Heart right ventricle (tissue), 16 donors: ENCODE results near the gene SMCO4. TPM values are rescaled to one million over a fixed set of nuclear protein-coding genes. Genes with fewer than 3 reads are reported as not detected.

Experiments
- ATAC-seq, 8 donors: fragments of 200-7000 bp; cut with Tn5 transposase; one replicate each; pipeline ENCODE4 v1.9.1; 2020; ENCODE audit warnings: mild to moderate bottlenecking in 8 of 8, moderate library complexity in 8 of 8, moderate number of reproducible peaks in 1 of 8
- DNase-seq, 2 donors: peaks; one replicate each; pipeline ENCODE4 v3.0.0-alpha.2; 2020
- H3K27ac ChIP-seq, 10 donors: fragments of 200-600 bp; sonication (generic) in 2 of 10; one replicate each; pipeline versions ENCODE4 v1.5.0 to v1.8.0; 2020 to 2022; ENCODE audit warnings: mild to moderate bottlenecking in 3 of 10
- H3K27me3 ChIP-seq, 7 donors: fragments of 200-600 bp; one replicate each; pipeline ENCODE4 v1.8.0; 2021 to 2022; ENCODE audit warnings: mild to moderate bottlenecking in 2 of 7
- H3K36me3 ChIP-seq, 9 donors: fragments of 200-600 bp; sonication (generic) in 1 of 9; one replicate each; pipeline versions ENCODE4 v1.5.0 to v1.8.0; 2020 to 2022; ENCODE audit warnings: mild to moderate bottlenecking in 2 of 9
- H3K4me1 ChIP-seq, 9 donors: fragments of 200-600 bp; sonication (generic) in 1 of 9; one replicate each; pipeline versions ENCODE4 v1.5.0 to v1.8.0; 2020 to 2022; ENCODE audit warnings: mild to moderate bottlenecking in 4 of 9
- H3K4me3 ChIP-seq, 10 donors: fragments of 200-600 bp; sonication (generic) in 2 of 10; one replicate each; pipeline versions ENCODE4 v1.5.0 to v1.8.0; 2020 to 2022; ENCODE audit warnings: mild to moderate bottlenecking in 7 of 10, moderate library complexity in 2 of 10
- H3K9me3 ChIP-seq, 11 donors: fragments of 200-600 bp in 10 of 11; sonication (generic) in 2 of 11; one replicate each; pipeline versions ENCODE4 v1.5.0 to v1.8.0; 2013 to 2022; ENCODE audit warnings: mild to moderate bottlenecking in 2 of 11, control low read depth in 1 of 11, moderate library complexity in 1 of 11
- WGBS, 2 donors: extraction: QIAGEN DNeasy Blood & Tissue Kit; methylation state at CpG; one replicate each; pipeline ENCODE4 v1.1.7; 2013; ENCODE audit warnings: inconsistent platforms in 1 of 2; 5-methylcytosine and 5-hydroxymethylcytosine counted together
- intact Hi-C, 10 donors: fragments of 100-400 bp; cut with DNase I; formaldehyde crosslinking; loops; one replicate each; pipeline versions ENCODE4 v1.11.1 to v1.14.2; 2022
- polyA plus RNA-seq, 2 donors: library from polyadenylated mRNA; stranded (reverse); fragments of 200-250 nt; gene quantifications; one replicate each; pipeline ENCODE4 v1.2.3, GENCODE V29; 2013
- total RNA-seq, 10 donors: library from RNA; stranded (reverse); fragmentation: NEBNext Ultra II Directional in 3 of 10; extraction: Animal tissue kit (Norgen Biotek cat#: 25700) in 3 of 10; gene quantifications; one replicate each; pipeline versions ENCODE4 v1.2.1 to v1.2.4, GENCODE V29; 2021 to 2023
- TF ChIP-seq, protein P1 (sequence below), 9 donors: fragments of 200-600 bp; sonication (generic) in 2 of 9; IDR thresholded peaks; one replicate each; pipeline versions ENCODE4 v1.5.0 to v1.8.0; 2021 to 2022; ENCODE audit warnings: antibody characterized with exemption in 9 of 9, mild to moderate bottlenecking in 5 of 9, moderate library complexity in 1 of 9
- donor health status: Arrhythmogenic right ventricular cardiomyopathy.
- donor health status: ischemic (EF 13 %, LVEDD 7.1; RV severe dilation, severe dysfunction).
- donor health status: healthy with polysubstance abuse.
- donor health status: DM: no; HTN: yes; CAD: no.
- donor health status: DM: no; HTN: no; CAD: no.
- donor health status: ischemic (EF 25% LVEDD 6.9; RV normal size, moderate dysfunction).
- donor health status: ischemic (EF 25% LVEDD 5.7; RV mildly dilated, moderate dysfunction).
- donor health status: healthy.
- donor health status: DM: yes; HTN: yes; CAD: no.
- donor health status: Ischemic cardiomyopathy.
- donor health status: ischemic (EF 35%, LVEDD 5.7; RV mildly dilated, moderate dysfunction).
- donor health status: nonischemic (EF 11% LVEDD 7.7; RV severe dilation, severe dysfunction).
- donor health status: DM: yes; HTN: yes; CAD: no.
- donor health status: PGD.
- donor health status: ischemic (EF 29% LVEDD 5.4; RV normal size, mild dysfunction).
- donor health status: nonischemic (EF 23%, LVEDD 6.1; RV moderate dilation, normal function).

SMCO4 gene
- total and polyA plus RNA-seq, 12 donors, result 23.1 to 85.5 (median 44.8) TPM

DNA sequence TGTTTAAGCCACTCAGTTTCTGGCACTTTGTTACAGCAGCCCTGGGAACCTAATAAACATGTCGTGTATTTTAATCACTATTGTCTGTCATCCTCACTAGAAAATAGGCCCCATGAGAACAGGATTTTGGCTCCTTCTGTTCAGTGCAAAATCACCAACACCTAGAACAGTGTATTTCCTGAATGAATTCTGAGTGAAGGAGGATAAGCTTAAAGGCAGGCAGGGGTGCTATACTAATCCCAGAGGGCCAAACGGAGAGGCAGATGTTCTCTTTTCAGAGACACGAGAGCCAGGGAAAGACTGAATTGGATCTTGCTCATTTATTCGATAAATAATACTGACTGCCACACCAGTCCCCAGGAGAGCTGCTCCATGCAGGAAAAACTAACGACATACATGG, 10.4 kb downstream of the SMCO4 start:
- Histone ChIP-seq H3K4me3 (no peak overlapping the region), H3K4me1 (peaks cover 14 to 89% (median 61%) of the 10 kb centered on the region in 9 donors), H3K36me3 (no peaks in the 10 kb centered on the region), H3K27me3 (no peaks in the 10 kb centered on the region), H3K27ac (peak overlapping the region in 3 of 10 donors; percentile 2 to 51 (median 7)), H3K9me3 (no peaks in the 10 kb centered on the region)
- TF ChIP-seq, protein P1, sequence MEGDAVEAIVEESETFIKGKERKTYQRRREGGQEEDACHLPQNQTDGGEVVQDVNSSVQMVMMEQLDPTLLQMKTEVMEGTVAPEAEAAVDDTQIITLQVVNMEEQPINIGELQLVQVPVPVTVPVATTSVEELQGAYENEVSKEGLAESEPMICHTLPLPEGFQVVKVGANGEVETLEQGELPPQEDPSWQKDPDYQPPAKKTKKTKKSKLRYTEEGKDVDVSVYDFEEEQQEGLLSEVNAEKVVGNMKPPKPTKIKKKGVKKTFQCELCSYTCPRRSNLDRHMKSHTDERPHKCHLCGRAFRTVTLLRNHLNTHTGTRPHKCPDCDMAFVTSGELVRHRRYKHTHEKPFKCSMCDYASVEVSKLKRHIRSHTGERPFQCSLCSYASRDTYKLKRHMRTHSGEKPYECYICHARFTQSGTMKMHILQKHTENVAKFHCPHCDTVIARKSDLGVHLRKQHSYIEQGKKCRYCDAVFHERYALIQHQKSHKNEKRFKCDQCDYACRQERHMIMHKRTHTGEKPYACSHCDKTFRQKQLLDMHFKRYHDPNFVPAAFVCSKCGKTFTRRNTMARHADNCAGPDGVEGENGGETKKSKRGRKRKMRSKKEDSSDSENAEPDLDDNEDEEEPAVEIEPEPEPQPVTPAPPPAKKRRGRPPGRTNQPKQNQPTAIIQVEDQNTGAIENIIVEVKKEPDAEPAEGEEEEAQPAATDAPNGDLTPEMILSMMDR (IDR thresholded peaks at IDR 0.05), result no peak
- intact Hi-C loops, result loop anchor here in 2 of 10 donors (10.0 kb wide), 1 partner anchor 138 kb away; no protein-coding TSS in a partner anchor
- WGBS, 2 donors, result 49 to 66% methylated on average over 5 of the region's 5 CpGs
- no peak for ATAC-seq
- DNase-seq, result no peak

DNA sequence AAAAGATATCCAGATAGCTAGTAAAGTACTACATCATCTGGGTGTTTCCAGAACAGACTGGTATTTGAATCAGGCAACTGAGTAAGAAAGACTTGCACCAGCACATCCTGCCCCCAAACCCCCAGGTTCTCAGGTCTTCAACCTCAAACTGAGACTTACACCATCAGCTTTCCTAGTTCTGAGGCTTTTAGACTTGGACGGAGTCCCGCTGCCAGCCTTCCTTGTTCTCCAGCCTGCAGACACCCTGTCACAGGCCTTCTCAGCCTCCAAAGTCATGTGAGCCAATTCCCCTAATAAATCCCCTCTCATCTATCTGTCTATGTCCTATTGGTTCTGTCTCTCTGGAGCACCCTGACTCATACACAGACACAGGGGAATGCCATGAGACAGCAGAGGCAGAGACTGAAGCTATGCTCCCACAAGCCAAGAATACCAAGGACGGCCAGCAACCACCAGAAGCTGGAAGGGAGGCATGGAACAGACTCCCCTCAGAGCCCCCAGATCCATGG, 10.9 kb downstream of the SMCO4 start:
- 80 to 92% methylated on average over 3 of the region's 3 CpGs for WGBS, 2 donors
- Histone ChIP-seq H3K27ac (peak overlapping the region in 4 of 10 donors; percentile 1 to 51 (median 24)), H3K4me1 (peaks cover 14 to 91% (median 61%) of the 10 kb centered on the region in 9 donors), H3K4me3 (no peak overlapping the region), H3K27me3 (no peaks in the 10 kb centered on the region), H3K9me3 (no peaks in the 10 kb centered on the region), H3K36me3 (no peaks in the 10 kb centered on the region)
- intact Hi-C loops, result loop anchor here in 2 of 10 donors (10.0 kb wide), 1 partner anchor 138 kb away; no protein-coding TSS in a partner anchor
- TF ChIP-seq, protein P1 (IDR thresholded peaks at IDR 0.05), result no peak
- DNase-seq (no peak), ATAC-seq (peak in 1 of 8 donors; percentile 5)

DNA sequence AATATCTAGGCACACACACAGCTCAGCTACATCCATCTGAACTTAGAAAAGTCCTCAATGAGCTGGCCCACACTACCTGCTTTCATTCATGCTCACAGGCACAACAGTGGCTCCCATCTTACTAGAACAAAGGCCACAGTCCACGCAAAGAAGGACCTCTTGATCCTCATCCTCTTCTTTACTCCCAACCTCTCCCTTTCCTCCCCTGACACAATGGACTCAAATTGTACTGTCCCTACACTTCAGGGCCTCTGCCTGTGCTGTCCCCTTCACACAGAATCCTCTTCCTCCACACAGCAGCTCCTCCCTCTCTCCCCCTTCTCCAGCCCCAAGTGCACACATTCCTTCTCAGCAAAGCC, 12.7 kb downstream of the SMCO4 start:
- Histone ChIP-seq H3K27me3 (no peaks in the 10 kb centered on the region), H3K36me3 (no peaks in the 10 kb centered on the region), H3K9me3 (no peaks in the 10 kb centered on the region), H3K4me1 (peaks cover 14 to 91% (median 67%) of the 10 kb centered on the region in 9 donors), H3K27ac (peak overlapping the region in 8 of 10 donors; percentile 74 to 92 (median 84)), H3K4me3 (no peak overlapping the region)
- ATAC-seq (no peak), DNase-seq (no peak)
- WGBS, 2 donors, result 58 to 76% methylated on average over 1 of the region's 1 CpG
- intact Hi-C loops, result loop anchor here in 2 of 10 donors (10.0 kb wide), 1 partner anchor 136 kb away; no protein-coding TSS in a partner anchor
- TF ChIP-seq, protein P1 (IDR thresholded peaks at IDR 0.05), result no peak

DNA sequence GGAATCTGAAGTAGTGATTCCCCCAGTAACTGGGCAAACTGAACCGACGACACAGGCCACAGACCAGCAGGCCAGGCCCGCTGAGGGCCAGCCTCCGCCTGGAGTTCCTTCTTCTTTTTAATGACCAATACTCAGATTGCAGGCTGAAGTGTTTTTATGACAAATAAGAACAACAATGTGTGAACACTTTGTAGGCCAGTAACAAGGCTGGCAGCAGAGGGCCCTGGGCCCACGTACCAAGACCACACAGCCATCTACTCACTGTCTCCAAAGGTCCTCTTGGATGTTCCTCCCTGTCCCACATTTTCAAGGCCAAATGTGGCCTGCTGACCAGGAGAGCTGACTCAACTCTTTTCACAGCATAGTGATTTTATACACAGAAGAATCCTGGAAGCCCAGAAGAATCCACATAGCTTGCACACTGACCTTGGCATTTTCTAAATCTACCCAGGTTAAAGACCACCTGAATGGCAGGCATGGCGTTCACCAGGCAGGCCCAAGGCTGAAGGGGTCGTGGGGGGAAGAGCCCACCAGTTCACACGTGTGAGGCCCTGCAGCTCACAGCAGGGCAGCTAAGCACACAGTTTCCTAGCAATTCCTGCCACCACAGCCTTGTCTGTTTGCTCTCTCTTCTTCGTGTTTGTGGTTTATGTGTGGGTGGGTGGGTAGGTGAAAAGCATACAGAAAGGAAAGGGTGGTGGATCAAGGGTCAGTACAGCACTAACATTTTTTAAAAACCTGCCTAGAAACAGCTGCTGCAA, 13.3 kb downstream of the SMCO4 start:
- Histone ChIP-seq H3K27ac (peak overlapping the region; percentile 63 to 92 (median 82)), H3K27me3 (no peaks in the 10 kb centered on the region), H3K4me1 (peaks cover 15 to 91% (median 73%) of the 10 kb centered on the region in 9 donors), H3K36me3 (no peaks in the 10 kb centered on the region), H3K9me3 (no peaks in the 10 kb centered on the region), H3K4me3 (peak overlapping the region in 1 of 10 donors; percentile 9)
- TF ChIP-seq, protein P1 (IDR thresholded peaks at IDR 0.05), result no peak
- WGBS, 2 donors, result 47 to 54% methylated on average over 9 of the region's 9 CpGs
- intact Hi-C loops, result loop anchor here in 2 of 10 donors (10.0 kb wide), 1 partner anchor 135 kb away; no protein-coding TSS in a partner anchor
- no peak for DNase-seq
- ATAC-seq, result peak; percentile 2 to 55 (median 42)
